Rectal smooth muscle tissue (tissue), 1 donor: ENCODE data around the gene SLC5A9.

Experiments
- H3K27ac ChIP-seq: one replicate; pipeline ENCODE4 v1.7.0; 2013; ENCODE audit warnings: low read depth, low read length, inconsistent platforms
- H3K27me3 ChIP-seq: one replicate; pipeline ENCODE4 v1.7.0; 2013; ENCODE audit warnings: low read length; ENCODE audit not compliant: control insufficient read depth, insufficient read depth
- H3K36me3 ChIP-seq: one replicate; pipeline ENCODE4 v1.7.0; 2013; ENCODE audit warnings: low read length; ENCODE audit not compliant: control insufficient read depth, insufficient read depth
- H3K4me1 ChIP-seq: one replicate; pipeline ENCODE4 v1.7.0; 2013; ENCODE audit warnings: low read length; ENCODE audit not compliant: control insufficient read depth, insufficient read depth
- H3K4me3 ChIP-seq: one replicate; pipeline ENCODE4 v1.7.0; 2013; ENCODE audit warnings: low read length
- H3K9ac ChIP-seq: one replicate; pipeline ENCODE4 v1.7.0; 2013; ENCODE audit warnings: low read length

Gene SLC5A9

GRCh38 chr1:48216313-48216712 lies 6.2 kb upstream of the SLC5A9 start:
- Histone ChIP-seq H3K9ac (no peak overlapping the region), H3K27me3 (no peaks in the 10 kb centered on the region), H3K4me3 (no peak overlapping the region), H3K27ac (no peak overlapping the region), H3K36me3 (no peaks in the 10 kb centered on the region), H3K4me1 (no peaks in the 10 kb centered on the region)

GRCh38 chr1:48216941-48217340 lies 5.6 kb upstream of the SLC5A9 start:
- no peak overlapping the region for H3K4me3 ChIP-seq

GRCh38 chr1:48217856-48218255 lies 4.7 kb upstream of the SLC5A9 start:
- Histone ChIP-seq H3K4me3 (no peak overlapping the region), H3K36me3 (no peaks in the 10 kb centered on the region), H3K27me3 (no peaks in the 10 kb centered on the region), H3K9ac (no peak overlapping the region), H3K4me1 (no peaks in the 10 kb centered on the region), H3K27ac (no peak overlapping the region)

More at GRCh38 chr1:48216941-48217340, 5.6 kb upstream of the SLC5A9 start:
- H3K27me3 ChIP-seq, result no peaks in the 10 kb centered on the region
- H3K27ac ChIP-seq, result no peak overlapping the region
- no peaks in the 10 kb centered on the region for H3K4me1 ChIP-seq
- H3K9ac ChIP-seq, result no peak overlapping the region
- no peaks in the 10 kb centered on the region for H3K36me3 ChIP-seq

GRCh38 chr1:48219803-48220202 lies 2.7 kb upstream of the SLC5A9 start:
- Histone ChIP-seq H3K36me3 (no peaks in the 10 kb centered on the region), H3K27me3 (no peaks in the 10 kb centered on the region), H3K27ac (no peak overlapping the region), H3K9ac (no peak overlapping the region), H3K4me1 (no peaks in the 10 kb centered on the region), H3K4me3 (no peak overlapping the region)

- Histone ChIP-seq H3K27me3 (peaks cover 2% of the 10 kb centered on the region), H3K36me3 (no peaks in the 10 kb centered on the region), H3K4me3 (no peak overlapping the region), H3K9ac (no peak overlapping the region), H3K4me1 (no peaks in the 10 kb centered on the region), H3K27ac (no peak overlapping the region)
Observed at GRCh38 chr1:48221122-48221521, 1.4 kb upstream of the SLC5A9 start.

GRCh38 chr1:48221657-48222056 lies 859 bp upstream of the SLC5A9 start:
- no peak overlapping the region for H3K9ac ChIP-seq
- no peaks in the 10 kb centered on the region for H3K4me1 ChIP-seq
- H3K27ac ChIP-seq, result no peak overlapping the region
- no peak overlapping the region for H3K4me3 ChIP-seq
- H3K27me3 ChIP-seq, result peaks cover 2% of the 10 kb centered on the region
- H3K36me3 ChIP-seq, result no peaks in the 10 kb centered on the region

- Histone ChIP-seq H3K9ac (no peak overlapping the region), H3K36me3 (no peaks in the 10 kb centered on the region), H3K27ac (no peak overlapping the region), H3K4me1 (no peaks in the 10 kb centered on the region), H3K4me3 (no peak overlapping the region), H3K27me3 (peaks cover 2% of the 10 kb centered on the region)
Observed at GRCh38 chr1:48223366-48224240, 1.1 kb downstream of the SLC5A9 start.

GRCh38 chr1:48224791-48225190 lies 2.3 kb downstream of the SLC5A9 start:
- H3K4me3 ChIP-seq, result no peak overlapping the region
- H3K4me1 ChIP-seq, result no peaks in the 10 kb centered on the region
- H3K36me3 ChIP-seq, result no peaks in the 10 kb centered on the region
- H3K9ac ChIP-seq, result no peak overlapping the region
- H3K27ac ChIP-seq, result no peak overlapping the region
- peaks cover 2% of the 10 kb centered on the region for H3K27me3 ChIP-seq

GRCh38 chr1:48225579-48225978 lies 3.1 kb downstream of the SLC5A9 start:
- no peaks in the 10 kb centered on the region for H3K36me3 ChIP-seq
- peaks cover 2% of the 10 kb centered on the region for H3K27me3 ChIP-seq
- H3K27ac ChIP-seq, result no peak overlapping the region
- H3K4me1 ChIP-seq, result no peaks in the 10 kb centered on the region
- H3K4me3 ChIP-seq, result no peak overlapping the region
- H3K9ac ChIP-seq, result no peak overlapping the region

GRCh38 chr1:48227165-48228013 lies 4.9 kb downstream of the SLC5A9 start:
- Histone ChIP-seq H3K9ac (no peak overlapping the region), H3K4me1 (no peaks in the 10 kb centered on the region), H3K27ac (no peak overlapping the region), H3K36me3 (no peaks in the 10 kb centered on the region), H3K4me3 (no peak overlapping the region), H3K27me3 (peaks cover 2% of the 10 kb centered on the region)

- H3K27ac ChIP-seq, result no peak overlapping the region
- H3K4me1 ChIP-seq, result no peaks in the 10 kb centered on the region
- H3K4me3 ChIP-seq, result no peak overlapping the region
- H3K36me3 ChIP-seq, result no peaks in the 10 kb centered on the region
- peaks cover 2% of the 10 kb centered on the region for H3K27me3 ChIP-seq
- no peak overlapping the region for H3K9ac ChIP-seq
Observed at GRCh38 chr1:48228156-48228555, 5.6 kb downstream of the SLC5A9 start.

- Histone ChIP-seq H3K9ac (no peak overlapping the region), H3K4me3 (no peak overlapping the region), H3K36me3 (no peaks in the 10 kb centered on the region), H3K4me1 (no peaks in the 10 kb centered on the region), H3K27ac (no peak overlapping the region), H3K27me3 (peaks cover 2% of the 10 kb centered on the region)
Observed at GRCh38 chr1:48229317-48229716, 6.8 kb downstream of the SLC5A9 start.
